Keratinocyte (primary cell): ENCODE results near the gene ENGASE. TPM values are rescaled to one million over a fixed set of nuclear protein-coding genes. Genes with fewer than 3 reads are reported as not detected.

ENCODE experiments used
- DNase-seq: peaks from one replicate; pipeline ENCODE4 v3.0.0-alpha.2; 2011; ENCODE audit warnings: low read depth, missing footprints, low spot score
- FAIRE-seq: peaks from 2 replicates; lab custom pipeline; 2011; peaks lifted over from hg19 to GRCh38; lab: Jason Lieb, UNC
- H2AFZ ChIP-seq: 2 replicates; pipeline ENCODE4 v1.6.0; 2012; ENCODE audit warnings: low read length, control low read depth, inconsistent platforms; ENCODE audit not compliant: control insufficient read depth
- H3K27ac ChIP-seq: 2 replicates; pipeline ENCODE4 v1.5.1; 2011; ENCODE audit warnings: low read length; ENCODE audit not compliant: control insufficient read depth, insufficient read depth
- H3K27me3 ChIP-seq: 3 replicates; pipeline ENCODE4 v1.6.0; 2011; ENCODE audit warnings: low read length; ENCODE audit not compliant: control insufficient read depth, insufficient read depth; ENCODE audit errors: extremely low read depth
- H3K36me3 ChIP-seq, 2 experiments: 2 replicates in 1 of 2; 3 replicates in 1 of 2; pipeline ENCODE4 v1.5.1; 2011; ENCODE audit warnings: low read length in 2 of 2, mild to moderate bottlenecking in 1 of 2; ENCODE audit not compliant: control insufficient read depth in 2 of 2, insufficient read depth in 2 of 2; ENCODE audit errors: extremely low read depth in 1 of 2
- H3K4me1 ChIP-seq: 3 replicates; pipeline ENCODE4 v1.5.1; 2011; ENCODE audit warnings: low read length; ENCODE audit not compliant: control insufficient read depth, insufficient read depth; ENCODE audit errors: extremely low read depth
- H3K4me2 ChIP-seq: 3 replicates; pipeline ENCODE4 v1.6.0; 2011; ENCODE audit warnings: low read depth, low read length; ENCODE audit not compliant: control insufficient read depth, insufficient read depth; ENCODE audit errors: extremely low read depth
- H3K4me3 ChIP-seq, 3 experiments: fragments of 200-600 bp in 1 of 3; sonication (generic) in 1 of 3; 2 replicates in 2 of 3; 3 replicates in 1 of 3; pipeline ENCODE4 v1.5.1; 2011 to 2016; ENCODE audit warnings: low read length in 3 of 3, mild to moderate bottlenecking in 3 of 3, control low read depth in 2 of 3, inconsistent platforms in 1 of 3, low read depth in 1 of 3, mixed read lengths in 1 of 3, mixed run types in 1 of 3, moderate library complexity in 1 of 3; ENCODE audit not compliant: control insufficient read depth in 2 of 3, insufficient read depth in 2 of 3; ENCODE audit errors: extremely low read depth in 1 of 3
- H3K79me2 ChIP-seq: 2 replicates; pipeline ENCODE4 v1.6.0; 2012; ENCODE audit warnings: low read length; ENCODE audit not compliant: control insufficient read depth, insufficient read depth
- H3K9ac ChIP-seq: 3 replicates; pipeline ENCODE4 v1.6.0; 2011; ENCODE audit warnings: low read length; ENCODE audit not compliant: control insufficient read depth, insufficient read depth; ENCODE audit errors: extremely low read depth
- H3K9me1 ChIP-seq: 3 replicates; pipeline ENCODE4 v1.6.0; 2011; ENCODE audit warnings: low read length; ENCODE audit not compliant: control insufficient read depth, insufficient read depth; ENCODE audit errors: extremely low read depth
- H3K9me3 ChIP-seq: 2 replicates; pipeline ENCODE4 v1.5.1; 2012; ENCODE audit warnings: low read depth, low read length; ENCODE audit not compliant: control insufficient read depth
- H4K20me1 ChIP-seq: 3 replicates; pipeline ENCODE4 v1.6.0; 2011; ENCODE audit warnings: low read length; ENCODE audit not compliant: control insufficient read depth, insufficient read depth; ENCODE audit errors: extremely low read depth
- EZH2 ChIP-seq: IDR thresholded peaks from one replicate; pipeline ENCODE4 v1.6.1; 2012; ENCODE audit warnings: inconsistent platforms, mild to moderate bottlenecking, low read length, moderate library complexity
- dilution Hi-C: fragments of 300-500 bp; cut with MboI; formaldehyde crosslinking; loops from one replicate; pipeline ENCODE4 v1.7.0; 2020; ENCODE audit warnings: low sequenced_read_pairs; ENCODE audit not compliant: extremely low pct_ligation_motif_present
- polyA plus RNA-seq, 5 experiments: library from polyadenylated mRNA; depleted of rRNA in 3 of 5; stranded (reverse) in 3 of 5; stranded (forward) in 1 of 5; unstranded in 1 of 5; fragments of >200 nt; gene quantifications; 1 replicate in 1 of 5; 2 replicates in 3 of 5; 3 replicates in 1 of 5; pipeline versions ENCODE4 v1.2.1 to v1.2.3, GENCODE V29; 2011 to 2012; ENCODE audit warnings: missing spikeins in 2 of 5, low read depth in 1 of 5, low replicate concordance in 1 of 5
- TF ChIP-seq, protein P1 (sequence below), 3 experiments: IDR thresholded peaks in 1 of 3; conservative IDR thresholded peaks in 1 of 3; optimal IDR thresholded peaks in 1 of 3; 2 replicates in 2 of 3; 3 replicates in 1 of 3; pipeline versions ENCODE3 to v1.5.1; 2011; ENCODE audit warnings: low read length in 3 of 3, mild to moderate bottlenecking in 3 of 3, moderate library complexity in 2 of 3, control low read depth in 1 of 3, inconsistent platforms in 1 of 3; ENCODE audit not compliant: insufficient read depth in 2 of 3; ENCODE audit errors: extremely low read depth in 1 of 3

Gene ENGASE
- polyA plus RNA-seq, 1 donor (not counting 4 experiments of a cell fraction or from before 2014, with no cell fraction given), result 6.6 TPM

- H3K79me2 ChIP-seq, result no peaks in the 10 kb centered on the region
- H3K4me1 ChIP-seq, result peaks cover 14% of the 10 kb centered on the region
- FAIRE-seq, result no peak
- H3K27ac ChIP-seq, result no peak overlapping the region
- H3K9ac ChIP-seq, result no peak overlapping the region
- no peak overlapping the region for H3K4me3 ChIP-seq
- dilution Hi-C loops, result no loop called here
- no peak overlapping the region for H3K4me2 ChIP-seq
- no peaks in the 10 kb centered on the region for H3K9me1 ChIP-seq
- H2AFZ ChIP-seq, result no peak overlapping the region
- H4K20me1 ChIP-seq, result peaks cover 7% of the 10 kb centered on the region
- H3K27me3 ChIP-seq, result peaks cover 14% of the 10 kb centered on the region
- H3K36me3 ChIP-seq, result peaks cover 4 to 6% of the 10 kb centered on the region in 2 experiments
- TF ChIP-seq EZH2, result no peak
- TF ChIP-seq, protein P1, sequence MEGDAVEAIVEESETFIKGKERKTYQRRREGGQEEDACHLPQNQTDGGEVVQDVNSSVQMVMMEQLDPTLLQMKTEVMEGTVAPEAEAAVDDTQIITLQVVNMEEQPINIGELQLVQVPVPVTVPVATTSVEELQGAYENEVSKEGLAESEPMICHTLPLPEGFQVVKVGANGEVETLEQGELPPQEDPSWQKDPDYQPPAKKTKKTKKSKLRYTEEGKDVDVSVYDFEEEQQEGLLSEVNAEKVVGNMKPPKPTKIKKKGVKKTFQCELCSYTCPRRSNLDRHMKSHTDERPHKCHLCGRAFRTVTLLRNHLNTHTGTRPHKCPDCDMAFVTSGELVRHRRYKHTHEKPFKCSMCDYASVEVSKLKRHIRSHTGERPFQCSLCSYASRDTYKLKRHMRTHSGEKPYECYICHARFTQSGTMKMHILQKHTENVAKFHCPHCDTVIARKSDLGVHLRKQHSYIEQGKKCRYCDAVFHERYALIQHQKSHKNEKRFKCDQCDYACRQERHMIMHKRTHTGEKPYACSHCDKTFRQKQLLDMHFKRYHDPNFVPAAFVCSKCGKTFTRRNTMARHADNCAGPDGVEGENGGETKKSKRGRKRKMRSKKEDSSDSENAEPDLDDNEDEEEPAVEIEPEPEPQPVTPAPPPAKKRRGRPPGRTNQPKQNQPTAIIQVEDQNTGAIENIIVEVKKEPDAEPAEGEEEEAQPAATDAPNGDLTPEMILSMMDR (optimal IDR thresholded peaks at IDR 0.05 in 1 of 3, IDR thresholded peaks at IDR 0.05 in 1 of 3, conservative IDR thresholded peaks at IDR 0.05 in 1 of 3; ENCODE audit: extremely low read depth in 1 of 3, insufficient read depth in 2 of 3, low read length in 3 of 3), result no peak
- DNase-seq, result no peak
- H3K9me3 ChIP-seq, result no peaks in the 10 kb centered on the region
Measured at GRCh38 chr17:79088247-79088996, 13.8 kb downstream of the ENGASE start.

- Histone ChIP-seq H2AFZ (no peak overlapping the region), H3K27me3 (peaks cover 14% of the 10 kb centered on the region), H3K9me1 (no peaks in the 10 kb centered on the region), H3K27ac (no peak overlapping the region), H3K4me2 (no peak overlapping the region), H4K20me1 (peaks cover 7% of the 10 kb centered on the region), H3K4me3 (no peak overlapping the region), H3K36me3 (peaks cover 4 to 6% of the 10 kb centered on the region in 2 experiments), H3K9ac (no peak overlapping the region), H3K79me2 (no peaks in the 10 kb centered on the region), H3K9me3 (no peaks in the 10 kb centered on the region), H3K4me1 (peaks cover 14% of the 10 kb centered on the region)
- no peak for TF ChIP-seq EZH2
- TF ChIP-seq, protein P1 (optimal IDR thresholded peaks at IDR 0.05 in 1 of 3, IDR thresholded peaks at IDR 0.05 in 1 of 3, conservative IDR thresholded peaks at IDR 0.05 in 1 of 3; ENCODE audit: extremely low read depth in 1 of 3, insufficient read depth in 2 of 3, low read length in 3 of 3), result no peak
- DNase-seq, result no peak
- no peak for FAIRE-seq
- dilution Hi-C loops, result no loop called here
Measured at GRCh38 chr17:79088997-79089328, 14.3 kb downstream of the ENGASE start.
